Body of pancreas (tissue), 4 donors: Measurements from ENCODE around the gene FAM163A.

ENCODE experiments used
- CTCF ChIP-seq, 7 experiments: fragments of 450-650 bp in 4 of 7; fragments of 200-600 bp in 3 of 7; sonication (generic) in 3 of 7; IDR thresholded peaks; one replicate each; pipeline ENCODE4 v1.5.1; 2016 to 2019; ENCODE audit warnings: antibody characterized with exemption in 7 of 7
- POLR2A ChIP-seq, 3 donors: fragments of 450-650 bp; IDR thresholded peaks; one replicate each; pipeline ENCODE4 v1.6.1; 2016; ENCODE audit warnings: antibody characterized with exemption in 3 of 3, mild to moderate bottlenecking in 2 of 3

GRCh38 chr1:179808503-179808902 lies 65.4 kb downstream of the FAM163A start:
- TF ChIP-seq CTCF (IDR thresholded peaks at IDR 0.05) (no peak), POLR2A (IDR thresholded peaks at IDR 0.05) (no peak)
